Muscle layer of colon (tissue), 2 donors: ENCODE results near the gene MGRN1.

Source experiments
- H3K27ac ChIP-seq: one replicate; pipeline ENCODE4 v1.7.0; 2013; ENCODE audit warnings: low read depth, mild to moderate bottlenecking, low read length, moderate library complexity
- H3K27me3 ChIP-seq, 2 donors: one replicate each; pipeline ENCODE4 v1.7.0; 2013; ENCODE audit warnings: low read length in 2 of 2, mild to moderate bottlenecking in 2 of 2; ENCODE audit not compliant: insufficient read depth in 2 of 2, control insufficient read depth in 1 of 2
- H3K36me3 ChIP-seq: one replicate; pipeline ENCODE4 v1.7.0; 2013; ENCODE audit warnings: mild to moderate bottlenecking, low read length; ENCODE audit not compliant: insufficient read depth
- H3K4me1 ChIP-seq: one replicate; pipeline ENCODE4 v1.7.0; 2013; ENCODE audit warnings: mild to moderate bottlenecking, low read length; ENCODE audit not compliant: insufficient read depth
- H3K4me3 ChIP-seq, 2 donors: one replicate each; pipeline ENCODE4 v1.7.0; 2013; ENCODE audit warnings: low read length in 2 of 2, low read depth in 1 of 2, mild to moderate bottlenecking in 1 of 2, moderate library complexity in 1 of 2
- H3K9ac ChIP-seq: one replicate; pipeline ENCODE4 v1.7.0; 2013; ENCODE audit warnings: low read length
- H3K9me3 ChIP-seq: one replicate; pipeline ENCODE4 v1.7.0; 2013; ENCODE audit warnings: mild to moderate bottlenecking, low read length
- donor health status: abdominal sarcoma.
- donor health status: Adenocarcinoma of cecum.

MGRN1 gene

DNA sequence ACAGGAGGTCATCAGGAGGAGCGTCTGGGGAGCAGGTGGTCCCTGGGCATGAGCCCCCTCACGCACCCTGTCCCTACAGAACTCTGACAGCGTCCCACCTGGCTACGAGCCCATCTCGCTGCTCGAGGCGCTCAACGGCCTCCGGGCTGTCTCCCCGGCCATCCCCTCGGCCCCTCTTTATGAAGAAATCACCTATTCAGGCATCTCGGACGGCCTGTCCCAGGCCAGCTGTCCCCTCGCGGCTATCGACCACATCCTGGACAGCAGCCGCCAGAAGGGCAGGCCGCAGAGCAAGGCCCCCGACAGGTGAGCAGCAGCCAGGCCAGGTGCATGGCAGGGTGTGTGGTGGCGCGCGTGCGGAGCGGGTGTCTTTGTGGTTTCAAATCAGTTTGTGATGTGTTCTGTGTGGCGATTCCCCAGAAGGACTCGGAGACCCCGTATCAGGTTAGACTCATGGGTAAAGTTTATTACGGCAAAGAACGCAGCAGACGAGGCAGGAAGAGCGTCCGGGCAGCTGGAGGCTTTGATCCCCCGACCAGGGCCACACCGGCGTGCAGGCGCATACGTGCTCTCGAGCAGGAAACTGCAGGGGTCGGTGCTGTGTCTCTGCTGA lies 57.0 kb downstream of the MGRN1 start:
- Histone ChIP-seq H3K9ac (no peak overlapping the region), H3K36me3 (peaks cover 27% of the 10 kb centered on the region), H3K27me3 (no peaks in the 10 kb centered on the region), H3K4me1 (peaks cover 14% of the 10 kb centered on the region), H3K4me3 (no peak overlapping the region), H3K27ac (no peak overlapping the region), H3K9me3 (no peaks in the 10 kb centered on the region)

DNA sequence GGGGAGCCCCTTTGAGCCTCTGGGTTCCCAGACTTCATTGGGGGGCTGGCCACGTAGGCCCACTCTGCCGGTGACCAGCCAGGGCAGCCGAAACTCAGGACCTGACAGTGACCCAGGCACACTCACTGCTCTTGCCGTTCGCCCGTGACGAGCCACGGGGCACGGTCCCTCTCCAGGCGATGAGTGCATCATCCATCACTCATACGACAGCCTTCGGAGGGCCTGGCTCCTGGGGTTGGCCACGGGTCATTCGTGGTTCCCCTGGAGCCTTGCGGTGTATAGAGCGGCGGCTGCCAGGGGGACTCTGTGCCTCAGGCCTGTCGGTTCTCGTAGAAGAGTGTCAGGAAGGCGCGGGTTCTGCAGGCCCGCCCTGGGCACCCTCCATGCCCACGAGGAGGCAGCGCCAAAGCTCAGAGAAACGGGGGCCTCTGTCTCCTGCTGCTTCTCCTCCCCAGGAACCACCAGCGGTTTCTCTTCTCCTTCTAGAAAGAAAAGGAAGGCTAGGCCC lies 57.5 kb downstream of the MGRN1 start:
- Histone ChIP-seq H3K4me1 (peaks cover 14% of the 10 kb centered on the region), H3K27me3 (no peaks in the 10 kb centered on the region), H3K9ac (no peak overlapping the region), H3K9me3 (no peaks in the 10 kb centered on the region), H3K27ac (no peak overlapping the region), H3K4me3 (no peak overlapping the region), H3K36me3 (peaks cover 21% of the 10 kb centered on the region)

DNA sequence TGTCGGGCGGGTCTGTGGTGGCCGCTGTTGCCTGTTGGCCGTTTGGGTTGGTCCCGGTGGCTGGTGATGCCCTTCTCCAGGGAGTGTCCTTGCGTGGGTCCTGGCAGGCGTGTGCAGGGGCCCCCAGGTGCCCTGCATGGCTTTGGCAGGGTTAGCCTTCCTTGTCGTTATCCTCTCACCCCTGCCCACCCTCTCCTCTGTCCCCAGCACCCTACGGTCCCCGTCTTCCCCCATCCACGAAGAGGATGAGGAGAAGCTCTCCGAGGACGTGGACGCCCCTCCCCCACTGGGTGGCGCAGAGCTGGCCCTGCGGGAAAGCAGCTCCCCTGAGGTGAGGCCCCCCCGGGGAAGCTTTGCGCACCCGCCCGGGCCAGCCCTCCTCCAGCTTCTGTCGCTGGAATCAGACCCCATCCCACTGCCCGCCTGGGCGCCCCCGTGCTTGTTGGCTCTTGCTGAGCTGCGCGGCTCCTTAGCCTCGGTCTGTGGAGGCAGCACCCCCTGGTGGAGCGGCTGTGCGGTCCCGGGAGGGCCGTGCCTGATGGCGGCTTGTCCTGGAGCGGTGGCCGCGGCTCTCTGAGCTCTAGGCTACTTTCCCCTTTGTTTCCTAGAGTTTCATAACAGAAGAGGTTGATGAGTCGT lies 58.1 kb downstream of the MGRN1 start:
- H3K9me3 ChIP-seq = no peaks in the 10 kb centered on the region
- no peaks in the 10 kb centered on the region for H3K27me3 ChIP-seq
- peaks cover 14% of the 10 kb centered on the region for H3K4me1 ChIP-seq
- H3K36me3 ChIP-seq = peaks cover 17% of the 10 kb centered on the region
- no peak overlapping the region for H3K4me3 ChIP-seq
- H3K27ac ChIP-seq = no peak overlapping the region
- no peak overlapping the region for H3K9ac ChIP-seq

DNA sequence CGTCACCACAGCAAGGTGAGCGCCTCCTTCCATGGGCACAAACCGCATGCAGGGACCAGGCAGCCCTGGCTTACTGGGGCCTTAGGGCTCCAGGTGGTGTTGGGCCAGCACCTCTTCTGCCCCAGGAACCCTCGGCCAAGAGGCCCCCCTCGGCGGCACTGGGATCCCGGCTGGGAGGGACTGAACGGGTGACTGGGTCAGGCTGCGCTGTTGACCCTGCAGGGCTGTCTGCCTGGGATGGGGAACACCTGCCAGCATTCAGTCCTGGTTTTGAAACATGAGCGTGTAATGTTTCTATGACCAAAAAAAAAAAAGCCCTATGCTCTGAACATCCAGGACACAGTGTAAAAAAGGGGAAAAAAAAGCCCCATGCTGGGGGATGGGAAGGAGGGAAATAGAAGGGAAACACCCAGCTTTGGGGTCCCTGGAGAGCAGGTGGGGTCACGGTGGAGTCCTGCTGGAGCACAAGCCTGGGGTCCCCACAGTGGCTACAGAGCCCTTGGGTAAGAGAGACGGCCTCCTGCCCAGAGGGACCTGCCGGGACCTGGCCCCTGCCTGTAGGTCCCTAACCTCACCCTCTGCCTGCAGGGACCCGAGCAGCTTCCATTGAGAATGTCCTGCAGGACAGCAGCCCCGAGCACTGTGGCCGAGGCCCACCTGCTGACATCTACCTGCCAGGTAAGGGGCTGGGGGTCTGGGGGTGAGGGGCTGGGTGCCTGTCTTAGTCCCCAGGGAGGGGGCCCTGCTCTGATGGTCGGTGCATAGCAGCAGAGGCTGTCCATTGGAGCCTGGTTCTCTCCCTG lies 58.8 kb downstream of the MGRN1 start:
- Histone ChIP-seq H3K9ac (no peak overlapping the region), H3K27me3 (no peaks in the 10 kb centered on the region), H3K4me1 (peaks cover 14% of the 10 kb centered on the region), H3K9me3 (no peaks in the 10 kb centered on the region), H3K4me3 (no peak overlapping the region), H3K27ac (no peak overlapping the region), H3K36me3 (peaks cover 17% of the 10 kb centered on the region)

DNA sequence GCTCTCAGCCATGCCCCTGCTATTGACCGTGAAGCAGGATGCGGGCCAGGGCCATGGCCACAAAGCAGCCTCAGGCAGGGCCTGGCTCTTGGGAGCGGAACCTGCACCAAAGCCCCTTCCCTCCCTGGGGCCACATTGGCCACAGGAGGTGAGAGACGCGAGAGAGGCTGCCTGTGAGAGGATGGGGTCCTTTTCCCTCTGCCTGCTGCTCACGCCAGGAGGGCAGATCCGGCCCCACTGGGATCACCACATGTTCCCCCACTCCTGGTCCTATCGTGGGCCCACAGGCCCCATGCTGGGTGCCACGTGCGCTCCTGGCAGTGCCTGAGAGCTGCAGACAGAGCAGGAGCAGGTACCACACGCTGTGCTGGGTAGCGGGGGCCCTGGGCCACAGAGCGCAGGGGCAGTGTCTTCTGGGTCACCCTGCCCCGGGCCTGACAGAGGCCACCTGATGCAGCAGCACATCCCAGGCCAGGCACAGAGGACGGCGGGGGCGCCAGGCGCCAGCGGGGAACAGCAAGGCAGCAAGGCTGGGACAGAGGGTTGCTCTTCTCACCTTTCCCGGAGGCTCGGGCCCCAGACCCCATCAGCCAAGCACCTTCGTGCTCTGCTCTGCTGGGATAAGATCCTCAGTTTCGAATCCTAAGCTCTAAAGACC lies 59.6 kb downstream of the MGRN1 start:
- peaks cover 14% of the 10 kb centered on the region for H3K4me1 ChIP-seq
- H3K27ac ChIP-seq = no peak overlapping the region
- H3K36me3 ChIP-seq = peaks cover 17% of the 10 kb centered on the region
- H3K4me3 ChIP-seq = no peak overlapping the region
- H3K27me3 ChIP-seq = no peaks in the 10 kb centered on the region
- no peak overlapping the region for H3K9ac ChIP-seq
- H3K9me3 ChIP-seq = no peaks in the 10 kb centered on the region

DNA sequence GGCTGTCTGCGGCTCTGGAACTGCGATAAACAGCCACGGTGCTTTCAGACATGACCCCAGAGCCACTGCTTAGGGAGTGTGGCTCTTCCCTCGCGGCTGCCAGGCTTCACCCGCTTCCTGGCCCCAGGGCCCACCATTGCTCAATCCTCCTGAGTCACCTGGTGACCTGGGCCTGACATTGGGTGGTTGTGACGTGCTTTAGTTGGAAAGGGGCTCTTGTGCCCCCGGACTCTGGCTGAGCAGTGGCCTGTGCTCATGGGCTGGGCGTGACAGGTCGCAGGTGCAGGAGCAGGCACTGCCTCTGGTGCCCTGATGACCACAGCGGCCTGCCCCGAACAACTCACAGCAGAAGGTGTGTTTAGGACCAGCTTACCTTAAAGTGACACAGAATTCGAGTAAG lies 60.1 kb downstream of the MGRN1 start:
- H3K9ac ChIP-seq = no peak overlapping the region
- no peaks in the 10 kb centered on the region for H3K9me3 ChIP-seq
- peaks cover 17% of the 10 kb centered on the region for H3K36me3 ChIP-seq
- H3K4me1 ChIP-seq = peaks cover 14% of the 10 kb centered on the region
- no peak overlapping the region for H3K4me3 ChIP-seq
- H3K27ac ChIP-seq = no peak overlapping the region
- H3K27me3 ChIP-seq = no peaks in the 10 kb centered on the region

DNA sequence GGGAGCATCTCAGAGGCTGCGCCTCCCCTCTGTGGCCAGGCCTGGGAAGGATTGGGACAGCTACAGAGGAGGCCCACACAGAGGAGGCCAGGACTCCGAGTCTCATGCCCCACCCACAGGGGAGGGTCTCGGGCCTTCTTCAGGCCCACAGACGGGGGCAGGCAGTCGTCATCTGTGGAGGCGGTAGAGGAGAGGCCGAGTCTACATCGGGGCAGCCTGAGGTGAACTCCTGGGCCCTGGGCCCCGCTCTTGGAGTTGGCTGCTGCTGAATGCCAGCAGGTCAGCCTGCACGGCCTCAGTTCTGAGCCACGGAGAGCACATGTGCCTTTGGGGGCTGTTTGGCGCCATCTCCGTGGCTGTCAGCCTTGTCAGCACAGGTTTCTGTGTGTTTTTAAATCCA lies 60.7 kb downstream of the MGRN1 start:
- no peak overlapping the region for H3K9ac ChIP-seq
- peaks cover 17% of the 10 kb centered on the region for H3K36me3 ChIP-seq
- no peaks in the 10 kb centered on the region for H3K27me3 ChIP-seq
- peaks cover 14% of the 10 kb centered on the region for H3K4me1 ChIP-seq
- H3K4me3 ChIP-seq = no peak overlapping the region
- no peak overlapping the region for H3K27ac ChIP-seq
- no peaks in the 10 kb centered on the region for H3K9me3 ChIP-seq

DNA sequence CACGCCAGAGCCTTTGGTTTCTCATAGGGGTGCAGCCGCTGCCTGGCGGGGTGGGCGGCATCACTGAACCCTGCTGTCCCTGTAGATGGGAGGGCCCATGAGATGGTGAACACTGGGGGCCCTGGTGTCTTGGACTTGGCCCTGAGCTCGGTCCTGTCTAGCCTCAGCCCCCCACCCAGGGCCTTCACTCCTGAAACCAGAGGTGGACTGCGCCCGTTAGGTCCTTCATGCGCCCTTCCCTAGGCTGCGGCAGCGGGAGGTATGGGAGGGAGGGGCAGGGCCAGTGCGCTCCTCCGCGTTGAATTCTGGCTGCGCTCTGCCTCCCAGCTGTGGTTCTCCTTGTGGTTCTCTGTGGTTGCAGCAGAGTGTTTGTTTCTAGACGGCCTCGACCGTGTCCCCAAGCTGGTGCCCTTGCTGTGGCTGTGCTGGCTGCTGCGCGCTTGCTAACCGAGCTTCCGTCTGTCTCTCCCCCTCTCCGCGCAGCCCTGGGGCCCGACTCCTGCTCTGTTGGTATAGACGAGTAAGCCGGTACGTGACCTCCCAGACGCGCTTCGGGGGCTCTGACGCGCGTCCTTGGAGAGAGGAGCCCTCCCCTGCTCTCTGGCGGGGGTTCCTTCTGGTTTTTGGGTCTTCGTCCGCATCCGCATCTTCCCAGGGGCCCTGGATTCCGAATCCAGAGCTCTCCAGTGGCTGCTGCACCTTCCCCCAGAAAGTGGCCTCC lies 61.3 kb downstream of the MGRN1 start:
- H3K27ac ChIP-seq = no peak overlapping the region
- H3K9me3 ChIP-seq = no peaks in the 10 kb centered on the region
- no peak overlapping the region for H3K4me3 ChIP-seq
- peaks cover 17% of the 10 kb centered on the region for H3K36me3 ChIP-seq
- H3K4me1 ChIP-seq = peaks cover 12% of the 10 kb centered on the region
- no peak overlapping the region for H3K9ac ChIP-seq
- no peaks in the 10 kb centered on the region for H3K27me3 ChIP-seq

DNA sequence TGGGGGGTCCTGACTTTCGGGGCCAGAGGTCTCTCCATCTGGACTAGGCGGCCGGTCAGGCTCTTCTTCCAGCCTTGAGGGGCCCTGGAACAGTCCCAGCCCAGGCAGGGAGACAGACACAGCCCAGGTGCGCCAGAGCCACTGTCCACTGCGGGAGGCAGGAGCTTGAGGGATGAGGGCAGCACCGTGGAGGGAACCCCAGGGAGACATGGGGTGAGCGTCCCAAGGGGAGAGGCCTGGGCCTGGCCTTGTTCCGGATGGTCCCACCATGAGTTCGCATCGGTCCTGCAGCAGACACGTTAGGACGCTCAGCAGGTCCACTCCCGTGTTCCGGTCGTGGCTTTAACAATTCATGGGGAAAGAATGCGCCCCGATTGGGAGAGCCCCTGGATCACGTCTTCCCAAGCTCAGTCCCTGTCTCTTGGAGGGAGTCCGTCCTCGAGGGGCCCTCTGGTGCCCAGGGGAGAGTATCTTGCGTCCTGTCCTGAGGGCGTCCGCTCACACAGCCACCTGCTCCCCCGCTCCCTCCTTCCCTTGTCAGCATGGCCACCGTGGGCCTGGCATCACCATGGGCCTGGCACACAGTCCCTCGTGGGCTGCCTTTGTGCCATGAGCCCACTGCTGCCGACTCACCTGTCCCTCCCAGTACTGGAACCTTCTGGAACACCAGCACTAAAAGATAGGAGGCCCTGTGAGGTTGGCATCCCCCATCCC lies 62.0 kb downstream of the MGRN1 start:
- H3K9me3 ChIP-seq = no peaks in the 10 kb centered on the region
- peaks cover 17% of the 10 kb centered on the region for H3K36me3 ChIP-seq
- no peak overlapping the region for H3K27ac ChIP-seq
- no peaks in the 10 kb centered on the region for H3K27me3 ChIP-seq
- peaks cover 10% of the 10 kb centered on the region for H3K4me1 ChIP-seq
- H3K4me3 ChIP-seq = no peak overlapping the region
- no peak overlapping the region for H3K9ac ChIP-seq

DNA sequence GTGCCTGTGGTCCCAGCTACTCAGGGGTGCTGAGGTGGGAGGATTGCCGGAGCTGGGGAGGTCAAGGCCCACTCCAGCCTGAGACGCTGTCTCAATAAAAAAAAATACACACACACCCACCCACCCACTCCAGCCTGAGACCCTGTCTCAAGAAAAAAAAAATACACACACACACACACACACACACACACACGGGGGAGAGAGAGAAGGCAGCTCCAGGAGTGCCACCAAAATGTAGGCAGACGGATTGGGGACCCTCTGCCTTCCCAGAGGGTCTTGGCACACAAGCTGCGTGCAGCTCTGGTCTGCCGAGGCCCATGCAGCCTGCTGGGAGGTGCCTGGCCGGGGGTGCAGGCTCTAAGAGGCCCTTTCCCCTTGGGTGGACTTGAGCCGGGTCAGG lies 62.8 kb downstream of the MGRN1 start:
- Histone ChIP-seq H3K9me3 (no peaks in the 10 kb centered on the region), H3K36me3 (peaks cover 17% of the 10 kb centered on the region), H3K4me1 (peaks cover 8% of the 10 kb centered on the region), H3K27me3 (no peaks in the 10 kb centered on the region), H3K4me3 (no peak overlapping the region), H3K9ac (no peak overlapping the region), H3K27ac (no peak overlapping the region)
